Cardiac muscle cell (in vitro differentiated cells and primary cell): ENCODE measurements around the gene LIPT2. TPM values are rescaled to one million over a fixed set of nuclear protein-coding genes. Genes with fewer than 3 reads are reported as not detected.
"Not testable (repeated sequence)": the region's sequence is repeated elsewhere in the genome, so short reads cannot be mapped to it uniquely, and the experiment has no call there.

Experiments used
- DNase-seq, 2 donors: peaks; one replicate each; pipeline versions ENCODE4 v3.0.0 to v3.0.0-alpha.2; 2010 to 2017; ENCODE audit warnings: low read depth in 1 of 2, low spot score in 1 of 2
- H3K27ac ChIP-seq: fragments of 200-600 bp; sonication (generic); 2 replicates; pipeline ENCODE4 v1.5.1; 2016
- H3K27me3 ChIP-seq: fragments of 200-600 bp; sonication (generic); 2 replicates; pipeline ENCODE4 v1.6.0; 2016; ENCODE audit warnings: control low read depth
- H3K36me3 ChIP-seq: fragments of 200-600 bp; sonication (generic); 2 replicates; pipeline ENCODE4 v1.5.1; 2016; ENCODE audit warnings: control low read depth
- H3K4me1 ChIP-seq: fragments of 200-600 bp; sonication (generic); 2 replicates; pipeline ENCODE4 v1.8.1; 2017; ENCODE audit warnings: low read depth, mild to moderate bottlenecking, mixed run types
- H3K4me3 ChIP-seq: fragments of 200-600 bp; sonication (generic); 2 replicates; pipeline ENCODE4 v1.5.1; 2016; ENCODE audit warnings: mild to moderate bottlenecking
- H3K9me3 ChIP-seq: fragments of 200-600 bp; sonication (generic); 2 replicates; pipeline ENCODE4 v1.5.1; 2017; ENCODE audit warnings: low read depth, mild to moderate bottlenecking, control low read depth
- CTCF ChIP-seq: IDR thresholded peaks from 2 replicates; pipeline ENCODE4 v1.5.1; 2012; ENCODE audit warnings: low read depth, mild to moderate bottlenecking, low read length
- polyA plus RNA-seq: library from polyadenylated mRNA; unstranded; fragments of >200 nt; fragmentation: Nextera tagmentation; extraction: Ambion mirVana; gene quantifications from 2 replicates; pipeline ENCODE4 v1.2.1, GENCODE V29; 2016
- total RNA-seq: library from RNA; depleted of rRNA; stranded (reverse); fragments of >200 nt; gene quantifications from 2 replicates; pipeline ENCODE4 v1.2.3, GENCODE V29; 2016

The LIPT2 gene
- total and polyA plus RNA-seq, 2 experiments from 2014 or later: 22.5 to 26.9 TPM

- Histone ChIP-seq H3K27ac (no peak overlapping the region), H3K27me3 (no peaks in the 10 kb centered on the region), H3K4me3 (no peak overlapping the region), H3K9me3 (no peaks in the 10 kb centered on the region), H3K36me3 (no peaks in the 10 kb centered on the region), H3K4me1 (no peaks in the 10 kb centered on the region)
- DNase-seq: no peak
- TF ChIP-seq CTCF: no peak
Observed at GRCh38 chr11:74522776-74523175, 29.3 kb upstream of the LIPT2 start.

DNA sequence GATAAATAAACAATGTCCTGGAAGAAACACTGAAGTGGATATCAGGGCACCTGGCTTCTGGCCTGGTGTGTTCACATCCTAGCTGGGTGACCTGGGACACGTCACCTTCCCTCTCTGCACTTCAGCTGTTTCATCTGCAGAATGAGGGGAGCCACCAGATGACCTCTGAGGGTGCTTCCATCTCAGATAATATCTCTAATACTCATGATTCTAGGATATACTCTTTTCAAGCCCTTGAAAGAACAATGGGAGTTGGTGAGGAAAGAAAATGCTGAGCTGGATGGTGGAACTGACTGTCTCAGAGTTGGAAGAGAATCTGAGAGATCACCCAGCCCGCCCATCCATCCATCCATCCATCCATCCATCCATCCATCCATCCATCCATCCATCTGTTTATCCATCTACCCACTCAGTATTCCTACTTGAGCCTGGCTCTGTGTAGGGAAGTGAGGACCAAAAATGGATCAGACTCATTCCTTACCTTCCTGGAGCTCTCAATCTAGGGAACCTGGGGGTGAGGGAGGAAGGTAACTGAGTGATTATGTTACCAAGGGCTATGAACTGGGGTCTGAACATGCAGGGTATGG, 28.2 kb upstream of the LIPT2 start:
- no peak overlapping the region for H3K27ac ChIP-seq
- no peaks in the 10 kb centered on the region for H3K27me3 ChIP-seq
- H3K4me3 ChIP-seq: no peak overlapping the region
- no peaks in the 10 kb centered on the region for H3K36me3 ChIP-seq
- no peaks in the 10 kb centered on the region for H3K9me3 ChIP-seq
- H3K4me1 ChIP-seq: no peaks in the 10 kb centered on the region
- no peak for DNase-seq
- TF ChIP-seq CTCF: no peak

- Histone ChIP-seq H3K27me3 (no peaks in the 10 kb centered on the region), H3K4me1 (no peaks in the 10 kb centered on the region), H3K9me3 (no peaks in the 10 kb centered on the region), H3K36me3 (no peaks in the 10 kb centered on the region), H3K27ac (no peak overlapping the region), H3K4me3 (no peak overlapping the region)
- DNase-seq: no peak
- TF ChIP-seq CTCF: no peak
Observed at GRCh38 chr11:74520927-74521665, 27.6 kb upstream of the LIPT2 start.

GRCh38 chr11:74520316-74520715, 26.8 kb upstream of the LIPT2 start:
- Histone ChIP-seq H3K4me3 (no peak overlapping the region), H3K27ac (no peak overlapping the region), H3K27me3 (no peaks in the 10 kb centered on the region), H3K36me3 (no peaks in the 10 kb centered on the region), H3K4me1 (no peaks in the 10 kb centered on the region), H3K9me3 (no peaks in the 10 kb centered on the region)
- TF ChIP-seq CTCF: no peak
- DNase-seq: no peak

DNA sequence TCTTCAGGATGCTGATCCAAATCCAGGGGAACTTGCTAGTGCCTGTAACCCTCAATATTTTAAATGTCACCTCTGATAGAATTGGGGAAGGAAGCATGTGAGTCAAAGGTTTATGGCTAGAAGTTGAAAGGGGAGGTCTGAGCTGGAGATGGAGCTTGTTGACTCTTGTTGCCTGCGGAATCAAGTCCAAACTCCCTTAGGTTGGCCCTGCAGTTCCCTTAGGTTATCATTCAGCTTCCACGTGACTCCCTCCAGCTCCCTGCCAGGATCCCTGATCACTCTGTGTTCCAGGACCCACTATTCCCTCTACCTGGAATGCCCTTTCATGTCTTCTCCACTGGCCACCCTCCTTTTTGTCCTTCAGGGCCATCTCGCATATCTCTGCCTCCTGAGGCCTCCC, 26.2 kb upstream of the LIPT2 start:
- no peak for TF ChIP-seq CTCF
- Histone ChIP-seq H3K36me3 (no peaks in the 10 kb centered on the region), H3K9me3 (no peaks in the 10 kb centered on the region), H3K27me3 (no peaks in the 10 kb centered on the region), H3K4me3 (no peak overlapping the region), H3K4me1 (no peaks in the 10 kb centered on the region), H3K27ac (no peak overlapping the region)
- DNase-seq: no peak

GRCh38 chr11:74517592-74517991, 24.1 kb upstream of the LIPT2 start:
- not testable (repeated sequence) for DNase-seq, H3K9me3 ChIP-seq, H3K4me1 ChIP-seq, H3K36me3 ChIP-seq, H3K27me3 ChIP-seq, H3K4me3 ChIP-seq, H3K27ac ChIP-seq
